Parathyroid adenoma (tissue), 2 donors: ENCODE results near the gene GBX2.

ENCODE experiments used
- H2AFZ ChIP-seq: fragments of 300-600 bp; sonication (generic); one replicate; pipeline ENCODE4 v1.7.0; 2017; ENCODE audit warnings: antibody characterized with exemption, mild to moderate bottlenecking
- H3K27ac ChIP-seq: fragments of 300-600 bp; sonication (generic); one replicate; pipeline ENCODE4 v1.7.0; 2017
- H3K27me3 ChIP-seq: fragments of 300-600 bp; sonication (generic); one replicate; pipeline ENCODE4 v1.7.0; 2017; ENCODE audit warnings: low read length; ENCODE audit not compliant: control insufficient read depth, insufficient read depth
- H3K36me3 ChIP-seq: fragments of 300-600 bp; sonication (generic); one replicate; pipeline ENCODE4 v1.7.0; 2017; ENCODE audit warnings: low read length; ENCODE audit not compliant: control insufficient read depth, insufficient read depth
- H3K4me1 ChIP-seq: fragments of 300-600 bp; sonication (generic); one replicate; pipeline ENCODE4 v1.7.0; 2017; ENCODE audit warnings: control low read depth
- H3K4me2 ChIP-seq: fragments of 300-600 bp; sonication (generic); one replicate; pipeline ENCODE4 v1.7.0; 2017; ENCODE audit warnings: low read length
- H3K4me3 ChIP-seq: fragments of 300-600 bp; sonication (generic); one replicate; pipeline ENCODE4 v1.7.0; 2017; ENCODE audit warnings: low read depth, low read length
- H3K79me2 ChIP-seq: fragments of 300-600 bp; sonication (generic); one replicate; pipeline ENCODE4 v1.7.0; 2017; ENCODE audit warnings: control low read depth
- H3K9ac ChIP-seq: fragments of 300-600 bp; sonication (generic); one replicate; pipeline ENCODE4 v1.7.0; 2017; ENCODE audit warnings: mild to moderate bottlenecking
- H3K9me3 ChIP-seq: fragments of 300-600 bp; sonication (generic); one replicate; pipeline ENCODE4 v1.7.0; 2017; ENCODE audit warnings: low read length; ENCODE audit not compliant: control insufficient read depth
- TF ChIP-seq, protein P1 (sequence below): fragments of 300-600 bp; sonication (generic); IDR thresholded peaks from one replicate; pipeline ENCODE4 v1.7.0; 2017; ENCODE audit warnings: antibody characterized with exemption, mild to moderate bottlenecking
- donor health status: primary hyperparathyroidism.

Gene GBX2

DNA sequence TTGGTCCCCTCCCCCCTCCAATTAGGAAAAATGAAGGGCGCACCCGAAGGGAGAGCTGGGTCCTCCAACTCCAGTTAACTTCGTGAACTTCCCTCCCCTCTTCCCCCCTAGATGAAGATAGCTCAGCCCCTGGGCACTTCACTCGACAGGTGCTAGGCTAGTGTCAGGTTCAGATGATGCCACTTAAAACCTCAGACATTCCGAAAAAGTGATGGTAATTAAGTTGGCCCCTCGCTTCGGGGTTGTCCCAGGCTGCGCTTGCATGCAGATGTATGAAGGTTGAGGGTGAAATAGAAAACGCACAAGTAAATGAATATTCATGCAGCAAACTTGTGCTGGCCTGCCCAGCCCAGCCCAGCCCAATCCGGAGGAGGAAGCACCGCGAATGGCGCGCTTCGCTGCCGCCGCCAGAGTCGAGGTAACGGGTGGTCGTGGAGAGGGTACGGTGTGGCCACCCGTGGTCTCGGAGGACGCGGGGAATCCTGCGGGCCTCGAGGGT, 3.0 kb upstream of the GBX2 start:
- H3K36me3 ChIP-seq, result no peaks in the 10 kb centered on the region
- H3K27ac ChIP-seq, result no peak overlapping the region
- no peak overlapping the region for H3K9ac ChIP-seq
- no peak overlapping the region for H3K4me2 ChIP-seq
- no peak overlapping the region for H2AFZ ChIP-seq
- no peak overlapping the region for H3K4me3 ChIP-seq
- H3K9me3 ChIP-seq, result no peaks in the 10 kb centered on the region
- H3K4me1 ChIP-seq, result no peaks in the 10 kb centered on the region
- H3K27me3 ChIP-seq, result peaks cover 25% of the 10 kb centered on the region
- TF ChIP-seq, protein P1, sequence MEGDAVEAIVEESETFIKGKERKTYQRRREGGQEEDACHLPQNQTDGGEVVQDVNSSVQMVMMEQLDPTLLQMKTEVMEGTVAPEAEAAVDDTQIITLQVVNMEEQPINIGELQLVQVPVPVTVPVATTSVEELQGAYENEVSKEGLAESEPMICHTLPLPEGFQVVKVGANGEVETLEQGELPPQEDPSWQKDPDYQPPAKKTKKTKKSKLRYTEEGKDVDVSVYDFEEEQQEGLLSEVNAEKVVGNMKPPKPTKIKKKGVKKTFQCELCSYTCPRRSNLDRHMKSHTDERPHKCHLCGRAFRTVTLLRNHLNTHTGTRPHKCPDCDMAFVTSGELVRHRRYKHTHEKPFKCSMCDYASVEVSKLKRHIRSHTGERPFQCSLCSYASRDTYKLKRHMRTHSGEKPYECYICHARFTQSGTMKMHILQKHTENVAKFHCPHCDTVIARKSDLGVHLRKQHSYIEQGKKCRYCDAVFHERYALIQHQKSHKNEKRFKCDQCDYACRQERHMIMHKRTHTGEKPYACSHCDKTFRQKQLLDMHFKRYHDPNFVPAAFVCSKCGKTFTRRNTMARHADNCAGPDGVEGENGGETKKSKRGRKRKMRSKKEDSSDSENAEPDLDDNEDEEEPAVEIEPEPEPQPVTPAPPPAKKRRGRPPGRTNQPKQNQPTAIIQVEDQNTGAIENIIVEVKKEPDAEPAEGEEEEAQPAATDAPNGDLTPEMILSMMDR, result no peak
- no peaks in the 10 kb centered on the region for H3K79me2 ChIP-seq

DNA sequence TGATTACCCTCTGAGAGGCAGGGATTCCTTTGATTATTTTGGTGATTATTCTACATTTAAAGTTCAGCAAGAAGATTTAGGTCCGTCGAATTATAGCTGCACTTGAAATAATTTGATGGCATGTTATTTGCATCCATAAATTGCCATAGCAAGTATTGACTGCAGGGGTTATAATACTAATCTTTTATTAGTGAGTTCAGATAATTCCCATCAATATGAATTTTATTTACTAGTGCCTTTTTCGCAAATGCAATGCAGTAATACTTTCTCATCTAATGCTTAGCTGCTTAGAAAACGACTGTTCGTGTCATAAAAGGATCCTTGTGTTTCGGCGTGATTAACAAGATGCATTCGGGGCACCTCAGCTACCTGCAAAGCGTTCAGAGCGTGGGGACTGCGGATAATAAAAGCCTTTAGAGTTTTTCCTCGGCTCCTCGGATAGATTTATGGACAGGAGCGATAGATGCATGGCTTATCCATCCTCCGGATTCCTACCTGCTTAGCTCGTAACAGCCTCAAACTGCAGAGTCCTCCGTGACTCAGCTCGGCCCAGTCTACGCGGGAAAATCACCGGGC, 2.5 kb upstream of the GBX2 start:
- H3K79me2 ChIP-seq, result no peaks in the 10 kb centered on the region
- no peaks in the 10 kb centered on the region for H3K9me3 ChIP-seq
- no peak overlapping the region for H3K4me3 ChIP-seq
- no peaks in the 10 kb centered on the region for H3K4me1 ChIP-seq
- H3K27ac ChIP-seq, result no peak overlapping the region
- TF ChIP-seq, protein P1, result no peak
- no peak overlapping the region for H3K9ac ChIP-seq
- no peak overlapping the region for H2AFZ ChIP-seq
- no peak overlapping the region for H3K4me2 ChIP-seq
- peaks cover 25% of the 10 kb centered on the region for H3K27me3 ChIP-seq
- no peaks in the 10 kb centered on the region for H3K36me3 ChIP-seq

DNA sequence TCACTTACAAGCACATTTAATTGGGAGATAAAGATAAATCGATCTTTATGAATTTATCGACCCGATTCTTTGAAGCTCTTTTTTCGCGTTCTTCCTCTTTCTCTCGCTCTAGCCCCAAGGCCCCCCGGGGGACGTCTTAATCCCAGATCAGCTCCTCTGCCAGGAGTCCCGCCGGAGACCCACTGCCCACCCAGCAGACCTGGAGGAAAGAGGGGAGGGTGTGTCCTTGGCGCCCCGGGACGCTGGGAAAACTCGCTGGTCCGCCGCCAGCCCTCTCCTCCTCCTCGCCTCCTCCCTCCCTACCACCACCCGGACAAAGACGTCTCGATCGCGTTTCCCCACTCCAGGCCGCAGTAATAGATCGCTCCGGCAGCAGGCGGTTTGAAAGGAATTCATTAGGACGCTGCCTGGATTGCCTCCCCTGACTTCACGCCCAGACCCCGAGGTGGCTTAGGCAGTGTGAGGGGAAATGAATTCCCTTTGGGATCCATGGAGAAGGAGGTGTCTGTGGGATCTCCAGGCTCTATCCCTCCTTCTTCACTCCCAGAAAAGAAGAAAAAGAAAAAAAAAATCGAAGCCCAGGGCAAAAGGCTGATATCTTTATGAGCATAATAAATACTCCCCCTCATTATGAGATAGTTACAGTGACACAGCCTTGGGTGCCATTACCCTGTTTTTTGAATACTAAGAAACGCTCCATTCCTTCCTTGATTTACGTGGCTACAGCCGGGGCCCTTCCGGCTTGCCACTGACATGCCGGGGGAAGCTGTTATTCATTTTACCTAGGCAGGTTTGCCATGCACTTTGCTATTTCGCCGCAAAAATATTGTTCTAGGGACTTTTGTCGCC, 1.8 kb upstream of the GBX2 start:
- TF ChIP-seq, protein P1, result no peak
- peaks cover 32% of the 10 kb centered on the region for H3K27me3 ChIP-seq
- H3K79me2 ChIP-seq, result no peaks in the 10 kb centered on the region
- H3K36me3 ChIP-seq, result no peaks in the 10 kb centered on the region
- H3K9ac ChIP-seq, result no peak overlapping the region
- H3K4me3 ChIP-seq, result no peak overlapping the region
- H3K4me1 ChIP-seq, result no peaks in the 10 kb centered on the region
- H3K4me2 ChIP-seq, result no peak overlapping the region
- no peak overlapping the region for H3K27ac ChIP-seq
- H3K9me3 ChIP-seq, result no peaks in the 10 kb centered on the region
- no peak overlapping the region for H2AFZ ChIP-seq

DNA sequence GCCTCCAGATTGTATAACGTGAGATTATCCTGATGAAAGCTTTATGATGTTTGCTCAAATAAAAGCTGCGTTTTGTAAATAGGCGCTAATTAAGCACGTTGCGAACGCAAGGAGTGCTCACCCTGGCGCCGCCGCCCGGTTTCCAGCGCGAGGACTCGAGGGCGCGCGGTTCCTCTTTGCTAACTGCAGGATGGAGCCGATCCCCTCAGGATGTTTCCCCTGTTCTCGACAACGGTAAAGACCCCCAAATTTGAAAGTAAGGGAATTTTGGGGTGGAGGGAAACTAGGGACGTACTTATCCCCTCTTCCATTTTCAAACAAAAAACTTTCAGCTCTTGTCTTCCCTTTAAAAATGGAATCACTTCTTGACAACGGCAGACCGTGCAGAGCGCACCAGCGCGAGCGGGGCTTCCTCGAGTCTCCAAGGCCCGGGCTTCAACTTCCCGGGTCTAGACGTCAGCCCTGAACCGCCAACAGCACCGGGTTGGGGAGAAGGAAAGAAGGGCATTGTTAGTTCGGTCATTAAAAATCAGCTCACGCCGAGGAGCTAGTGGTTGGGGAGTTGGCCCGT, 1.1 kb upstream of the GBX2 start:
- Histone ChIP-seq H3K79me2 (no peaks in the 10 kb centered on the region), H3K9me3 (no peaks in the 10 kb centered on the region), H3K4me1 (no peaks in the 10 kb centered on the region), H3K4me2 (no peak overlapping the region), H3K4me3 (no peak overlapping the region), H3K27ac (no peak overlapping the region), H3K9ac (no peak overlapping the region), H3K36me3 (no peaks in the 10 kb centered on the region), H3K27me3 (peaks cover 38% of the 10 kb centered on the region), H2AFZ (no peak overlapping the region)
- TF ChIP-seq, protein P1, result no peak
